K562 (cell line): ENCODE data around the gene IZUMO4. TPM values are rescaled to one million over a fixed set of nuclear protein-coding genes. Genes with fewer than 3 reads are reported as not detected.

ENCODE experiments used
- ATF4 ChIP-seq: fragments of 450-650 bp; formaldehyde crosslinking; IDR thresholded peaks from 2 replicates; pipeline ENCODE4 v1.4.0; 2022; ENCODE audit warnings: mild to moderate bottlenecking, moderate library complexity
- ELF4 ChIP-seq: fragments of 450-650 bp; formaldehyde crosslinking; IDR thresholded peaks from 2 replicates; pipeline ENCODE4 v1.4.0; 2022; ENCODE audit warnings: missing genetic modification characterization
- ESRRB ChIP-seq: fragments of 250-450 bp; sonication (Bioruptor Pico); IDR thresholded peaks from 2 replicates; pipeline ENCODE4 v1.5.0; 2020; ENCODE audit warnings: mild to moderate bottlenecking, moderate library complexity, borderline replicate concordance
- HDAC1 ChIP-seq, 2 experiments: fragments of 450-650 bp; IDR thresholded peaks; 2 replicates each; pipeline ENCODE4 v1.6.1; 2016 to 2017; ENCODE audit warnings: inconsistent platforms in 1 of 2, mild to moderate bottlenecking in 1 of 2, moderate library complexity in 1 of 2
- HDAC6 ChIP-seq: IDR thresholded peaks from 2 replicates; pipeline ENCODE4 v1.6.1; 2012; ENCODE audit warnings: low read depth, mild to moderate bottlenecking, control low read depth, inconsistent platforms, low read length, moderate library complexity
- KDM1A ChIP-seq, 2 experiments: fragments of 450-650 bp; IDR thresholded peaks; 2 replicates each; pipeline ENCODE4 v1.6.1; 2016; ENCODE audit warnings: mild to moderate bottlenecking in 2 of 2
- NFXL1 ChIP-seq: fragments of 450-650 bp; formaldehyde crosslinking; IDR thresholded peaks from 2 replicates; pipeline ENCODE4 v1.4.0; 2021; ENCODE audit warnings: mild to moderate bottlenecking
- NONO ChIP-seq, 2 experiments: fragments of 200-400 bp in 1 of 2; fragments of 450-650 bp in 1 of 2; formaldehyde crosslinking in 1 of 2; IDR thresholded peaks; 2 replicates each; pipeline ENCODE4 v1.6.1; 2017; ENCODE audit warnings: low read depth in 2 of 2, mild to moderate bottlenecking in 2 of 2, moderate library complexity in 2 of 2, low read length in 1 of 2
- NR2C1 ChIP-seq, 2 experiments: fragments of 450-650 bp; IDR thresholded peaks; 2 replicates each; pipeline ENCODE4 v1.6.1; 2017; ENCODE audit warnings: mild to moderate bottlenecking in 2 of 2, antibody characterized with exemption in 1 of 2, inconsistent platforms in 1 of 2, missing compliant biosample characterization in 1 of 2, missing genetic modification characterization in 1 of 2
- POLR3G ChIP-seq: IDR thresholded peaks from 2 replicates; pipeline ENCODE4 v1.6.1; 2011; ENCODE audit not compliant: insufficient read length, insufficient replicate concordance; ENCODE audit errors: extremely low read depth
- RAD21 ChIP-seq, 2 experiments: fragments of 250-450 bp in 1 of 2; fragments of 450-650 bp in 1 of 2; sonication (Bioruptor Pico) in 1 of 2; formaldehyde crosslinking in 1 of 2; IDR thresholded peaks in 1 of 2; conservative IDR thresholded peaks in 1 of 2; 2 replicates each; pipeline versions ENCODE4 v1.4.0 to v1.8.0; 2020 to 2022; ENCODE audit warnings: mild to moderate bottlenecking in 2 of 2, moderate library complexity in 1 of 2
- SRSF3 ChIP-seq: fragments of 200-400 bp; formaldehyde crosslinking; IDR thresholded peaks from 2 replicates; pipeline ENCODE4 v1.6.1; 2016; ENCODE audit warnings: mild to moderate bottlenecking, low read length, moderate library complexity; ENCODE audit not compliant: insufficient read depth
- TCF7L2 ChIP-seq: fragments of 150-350 bp; IDR thresholded peaks from 2 replicates; pipeline ENCODE4 v1.6.1; 2016; ENCODE audit warnings: low read depth, mild to moderate bottlenecking, low read length, moderate library complexity
- ZC3H11A ChIP-seq: IDR thresholded peaks from 2 replicates; pipeline ENCODE4 v1.6.1; 2012; ENCODE audit warnings: low read depth, low read length, improper control_type of control experiment
- ZNF263 ChIP-seq: sonication (generic); formaldehyde crosslinking; IDR thresholded peaks from 2 replicates; pipeline ENCODE4 v1.8.0; 2022; ENCODE audit warnings: mild to moderate bottlenecking, missing genetic modification reagents, borderline replicate concordance
- ZNF280A ChIP-seq: fragments of 450-650 bp; IDR thresholded peaks from 2 replicates; pipeline ENCODE4 v1.6.1; 2018; ENCODE audit warnings: mild to moderate bottlenecking, low read depth; ENCODE audit not compliant: partially characterized antibody
- polyA plus RNA-seq, 8 experiments: library from polyadenylated mRNA; depleted of rRNA in 4 of 8; stranded (reverse) in 5 of 8; unstranded in 3 of 8; fragments of >200 nt; fragmentation: Nextera tagmentation in 2 of 8; fragmentation: Illumina TruSeq in 1 of 8; extraction: Ambion mirVana in 2 of 8; extraction: Trizol in 1 of 8; gene quantifications; 2 replicates each; pipeline versions ENCODE4 v1.2.1 to v1.2.3, GENCODE V29; 2011 to 2014; ENCODE audit warnings: inconsistent platforms in 1 of 8, missing spikeins in 1 of 8
- total RNA-seq, 7 experiments: library from RNA; depleted of rRNA in 6 of 7; stranded (reverse); fragments of >200 nt in 6 of 7; fragmentation: Illumina TruSeq in 2 of 7; extraction: Trizol in 2 of 7; gene quantifications; 2 replicates each; pipeline versions ENCODE4 v1.2.1 to v1.2.3, GENCODE V29; 2011 to 2021; ENCODE audit warnings: low replicate concordance in 1 of 7
- TF ChIP-seq, protein P1 (sequence below): fragments of 450-650 bp; IDR thresholded peaks from 2 replicates; pipeline ENCODE4 v1.7.1; 2018; ENCODE audit warnings: mild to moderate bottlenecking, low read depth; ENCODE audit not compliant: partially characterized antibody
- TF ChIP-seq, protein P2 (sequence below): sonication (generic); formaldehyde crosslinking; IDR thresholded peaks from 2 replicates; pipeline ENCODE4 v1.8.0; 2022; ENCODE audit warnings: mild to moderate bottlenecking, missing genetic modification reagents, borderline replicate concordance

IZUMO4 gene
- total and polyA plus RNA-seq, 9 of the 15 experiments (the other 6 are each of a cell fraction or from before 2014, with no cell fraction given) = 0.07 to 3.9 (median 1.2) TPM

DNA sequence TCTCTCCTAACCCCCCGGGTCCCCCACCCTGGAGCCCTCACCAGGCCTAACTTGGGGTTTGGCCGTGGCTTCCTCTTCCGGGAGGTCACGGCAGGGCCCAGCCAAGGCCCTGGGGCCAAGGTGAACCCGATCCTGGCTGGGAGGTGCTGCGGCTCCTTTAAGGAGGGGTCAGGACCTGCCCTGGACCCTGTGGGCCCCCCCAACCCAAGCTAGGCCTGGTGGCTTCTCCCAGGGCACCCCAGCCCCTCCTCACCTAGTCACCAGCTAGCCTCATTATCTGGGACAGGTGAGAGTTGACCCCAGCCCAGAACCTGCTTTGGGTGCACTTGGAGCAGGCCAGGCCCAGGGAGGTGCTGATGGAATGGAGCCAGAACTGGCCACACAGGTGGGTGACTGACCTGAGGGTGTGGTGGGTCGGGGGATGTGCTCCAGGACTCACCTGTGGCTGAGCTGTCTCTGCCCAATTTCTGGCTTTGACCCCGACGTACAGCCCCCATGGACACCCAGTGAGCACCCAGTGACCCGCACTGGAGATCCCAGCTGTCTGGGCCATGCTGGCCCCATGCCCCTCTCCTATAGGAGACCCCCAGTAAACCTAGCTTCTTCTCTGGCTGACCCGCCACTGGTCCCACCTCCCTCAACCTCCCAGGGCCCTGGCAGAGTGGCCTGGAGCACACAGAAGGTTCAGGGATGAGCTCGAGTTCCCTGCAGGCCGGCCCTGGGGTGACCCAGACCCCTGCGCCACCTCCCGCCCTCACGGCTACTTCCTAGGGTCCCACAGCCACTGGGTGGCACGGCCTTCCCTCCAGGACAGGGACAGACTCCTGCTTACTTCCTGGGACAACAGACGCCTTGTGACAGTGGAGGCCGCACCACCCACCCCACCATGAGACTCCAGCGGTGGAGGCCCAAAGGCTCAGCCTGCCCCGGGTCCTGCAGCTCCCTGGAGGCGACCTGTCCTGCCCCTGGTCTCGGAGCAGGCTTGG lies 38.9 kb upstream of the IZUMO4 start (continued):
- TF ChIP-seq ZNF280A = no peak
- TF ChIP-seq NONO (IDR thresholded peaks at IDR 0.05; ENCODE audit: low read depth in 2 of 2, low read length in 1 of 2) = no peak
- TF ChIP-seq ZNF263 (CRISPR knock-in tag) = no peak
- no peak for TF ChIP-seq ZC3H11A
- TF ChIP-seq HDAC6 = no peak
- TF ChIP-seq RAD21 (CRISPR knock-in tag; conservative IDR thresholded peaks at IDR 0.05 in 1 of 2, IDR thresholded peaks at IDR 0.05 in 1 of 2) = no peak
- TF ChIP-seq, protein P1, sequence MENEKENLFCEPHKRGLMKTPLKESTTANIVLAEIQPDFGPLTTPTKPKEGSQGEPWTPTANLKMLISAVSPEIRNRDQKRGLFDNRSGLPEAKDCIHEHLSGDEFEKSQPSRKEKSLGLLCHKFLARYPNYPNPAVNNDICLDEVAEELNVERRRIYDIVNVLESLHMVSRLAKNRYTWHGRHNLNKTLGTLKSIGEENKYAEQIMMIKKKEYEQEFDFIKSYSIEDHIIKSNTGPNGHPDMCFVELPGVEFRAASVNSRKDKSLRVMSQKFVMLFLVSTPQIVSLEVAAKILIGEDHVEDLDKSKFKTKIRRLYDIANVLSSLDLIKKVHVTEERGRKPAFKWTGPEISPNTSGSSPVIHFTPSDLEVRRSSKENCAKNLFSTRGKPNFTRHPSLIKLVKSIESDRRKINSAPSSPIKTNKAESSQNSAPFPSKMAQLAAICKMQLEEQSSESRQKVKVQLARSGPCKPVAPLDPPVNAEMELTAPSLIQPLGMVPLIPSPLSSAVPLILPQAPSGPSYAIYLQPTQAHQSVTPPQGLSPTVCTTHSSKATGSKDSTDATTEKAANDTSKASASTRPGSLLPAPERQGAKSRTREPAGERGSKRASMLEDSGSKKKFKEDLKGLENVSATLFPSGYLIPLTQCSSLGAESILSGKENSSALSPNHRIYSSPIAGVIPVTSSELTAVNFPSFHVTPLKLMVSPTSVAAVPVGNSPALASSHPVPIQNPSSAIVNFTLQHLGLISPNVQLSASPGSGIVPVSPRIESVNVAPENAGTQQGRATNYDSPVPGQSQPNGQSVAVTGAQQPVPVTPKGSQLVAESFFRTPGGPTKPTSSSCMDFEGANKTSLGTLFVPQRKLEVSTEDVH = no peak
- no peak for TF ChIP-seq ATF4 (CRISPR knock-in tag)
- no peak for TF ChIP-seq HDAC1 (IDR thresholded peaks at IDR 0.05)
- peak; percentile 52; the same call in 1 of the 2 replicates for TF ChIP-seq NR2C1 (IDR thresholded peaks at IDR 0.05)
- TF ChIP-seq NR2C1 (tag; IDR thresholded peaks at IDR 0.05) = peak; percentile 38
- no peak for TF ChIP-seq TCF7L2
- no peak for TF ChIP-seq POLR3G
- TF ChIP-seq, protein P2, sequence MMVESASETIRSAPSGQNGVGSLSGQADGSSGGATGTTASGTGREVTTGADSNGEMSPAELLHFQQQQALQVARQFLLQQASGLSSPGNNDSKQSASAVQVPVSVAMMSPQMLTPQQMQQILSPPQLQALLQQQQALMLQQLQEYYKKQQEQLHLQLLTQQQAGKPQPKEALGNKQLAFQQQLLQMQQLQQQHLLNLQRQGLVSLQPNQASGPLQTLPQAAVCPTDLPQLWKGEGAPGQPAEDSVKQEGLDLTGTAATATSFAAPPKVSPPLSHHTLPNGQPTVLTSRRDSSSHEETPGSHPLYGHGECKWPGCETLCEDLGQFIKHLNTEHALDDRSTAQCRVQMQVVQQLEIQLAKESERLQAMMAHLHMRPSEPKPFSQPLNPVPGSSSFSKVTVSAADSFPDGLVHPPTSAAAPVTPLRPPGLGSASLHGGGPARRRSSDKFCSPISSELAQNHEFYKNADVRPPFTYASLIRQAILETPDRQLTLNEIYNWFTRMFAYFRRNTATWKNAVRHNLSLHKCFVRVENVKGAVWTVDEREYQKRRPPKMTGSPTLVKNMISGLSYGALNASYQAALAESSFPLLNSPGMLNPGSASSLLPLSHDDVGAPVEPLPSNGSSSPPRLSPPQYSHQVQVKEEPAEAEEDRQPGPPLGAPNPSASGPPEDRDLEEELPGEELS (CRISPR knock-in tag) = 0 out of 2 replicates have a peak, but pooled peaks have one; percentile 15
- no peak for TF ChIP-seq ESRRB (CRISPR knock-in tag)
- no peak for TF ChIP-seq ELF4 (CRISPR knock-in tag)
- 0 out of 2 replicates have a peak, but pooled peaks have one; percentile 18 for TF ChIP-seq NFXL1
- no peak for TF ChIP-seq SRSF3
- TF ChIP-seq KDM1A (IDR thresholded peaks at IDR 0.05) = no peak
